Testis (tissue), 2 donors: ENCODE measurements around the gene BLCAP.

Experiments
- CTCF ChIP-seq, 3 experiments: fragments of 450-650 bp in 2 of 3; fragments of 200-600 bp in 1 of 3; sonication (generic) in 1 of 3; IDR thresholded peaks; one replicate each; pipeline ENCODE4 v1.5.1; 2016 to 2019; ENCODE audit warnings: antibody characterized with exemption in 3 of 3, mild to moderate bottlenecking in 2 of 3, moderate library complexity in 1 of 3
- POLR2A ChIP-seq: fragments of 450-650 bp; IDR thresholded peaks from one replicate; pipeline ENCODE4 v1.6.1; 2017; ENCODE audit warnings: antibody characterized with exemption, mild to moderate bottlenecking, moderate library complexity

DNA sequence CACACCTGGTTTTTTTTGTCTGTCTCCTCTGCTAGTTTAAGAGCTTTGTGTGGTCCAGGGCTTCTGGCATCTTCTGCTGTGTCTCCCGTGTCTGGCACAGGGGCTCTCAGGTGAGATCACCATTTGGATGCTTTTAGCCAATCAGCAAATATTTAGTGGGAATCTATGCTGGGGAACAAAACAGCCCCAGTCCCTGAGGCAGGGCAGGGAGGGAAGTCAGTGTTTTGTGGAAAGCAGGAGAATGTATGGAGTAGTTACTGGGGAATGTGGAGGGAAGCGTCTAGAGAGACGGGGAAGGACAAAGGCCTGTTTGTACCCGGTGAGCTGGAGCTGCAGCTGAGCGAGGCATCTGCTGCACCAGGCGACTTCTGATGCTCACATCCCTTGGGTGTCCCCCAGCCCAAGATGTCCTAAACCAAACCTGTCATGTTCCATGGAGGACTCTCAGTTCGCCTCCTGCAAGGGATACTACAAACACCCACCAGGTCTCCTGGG is 55.9 kb downstream of the BLCAP start:
- TF ChIP-seq POLR2A = no peak
- TF ChIP-seq CTCF (IDR thresholded peaks at IDR 0.05) = no peak
